GM10266 (cell line): Measurements from ENCODE around the gene ANO7.

ENCODE experiments used
- DNase-seq: peaks from one replicate; pipeline ENCODE4 v3.0.0; 2012; ENCODE audit errors: extremely low spot score
- TF ChIP-seq, protein P1 (sequence below): IDR thresholded peaks from 2 replicates; pipeline ENCODE4 v1.5.1; 2012; ENCODE audit warnings: mild to moderate bottlenecking, low read depth; ENCODE audit not compliant: control insufficient read depth, insufficient read depth; ENCODE audit errors: missing control alignments

The ANO7 gene

DNA sequence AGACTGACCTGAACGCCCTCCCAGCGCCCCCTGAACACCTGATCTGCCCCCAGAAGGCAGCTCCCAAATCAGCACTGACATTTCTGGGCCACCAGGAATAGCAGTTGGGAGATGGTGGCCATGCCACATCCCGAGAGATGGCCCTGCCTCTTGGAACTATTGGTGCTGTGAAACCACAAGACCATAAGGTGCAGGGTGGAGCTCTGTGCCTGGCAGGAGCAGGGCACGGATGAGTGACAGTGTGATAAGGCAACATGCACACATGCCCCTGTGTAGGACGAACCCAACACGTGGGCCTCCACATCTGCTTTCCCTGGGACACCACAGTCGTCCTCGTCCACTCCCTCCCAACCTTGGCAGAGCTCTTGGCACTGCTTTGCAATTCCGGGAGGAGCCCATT, 26.9 kb downstream of the ANO7 start:
- TF ChIP-seq, protein P1, sequence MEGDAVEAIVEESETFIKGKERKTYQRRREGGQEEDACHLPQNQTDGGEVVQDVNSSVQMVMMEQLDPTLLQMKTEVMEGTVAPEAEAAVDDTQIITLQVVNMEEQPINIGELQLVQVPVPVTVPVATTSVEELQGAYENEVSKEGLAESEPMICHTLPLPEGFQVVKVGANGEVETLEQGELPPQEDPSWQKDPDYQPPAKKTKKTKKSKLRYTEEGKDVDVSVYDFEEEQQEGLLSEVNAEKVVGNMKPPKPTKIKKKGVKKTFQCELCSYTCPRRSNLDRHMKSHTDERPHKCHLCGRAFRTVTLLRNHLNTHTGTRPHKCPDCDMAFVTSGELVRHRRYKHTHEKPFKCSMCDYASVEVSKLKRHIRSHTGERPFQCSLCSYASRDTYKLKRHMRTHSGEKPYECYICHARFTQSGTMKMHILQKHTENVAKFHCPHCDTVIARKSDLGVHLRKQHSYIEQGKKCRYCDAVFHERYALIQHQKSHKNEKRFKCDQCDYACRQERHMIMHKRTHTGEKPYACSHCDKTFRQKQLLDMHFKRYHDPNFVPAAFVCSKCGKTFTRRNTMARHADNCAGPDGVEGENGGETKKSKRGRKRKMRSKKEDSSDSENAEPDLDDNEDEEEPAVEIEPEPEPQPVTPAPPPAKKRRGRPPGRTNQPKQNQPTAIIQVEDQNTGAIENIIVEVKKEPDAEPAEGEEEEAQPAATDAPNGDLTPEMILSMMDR: no peak
- no peak for DNase-seq

DNA sequence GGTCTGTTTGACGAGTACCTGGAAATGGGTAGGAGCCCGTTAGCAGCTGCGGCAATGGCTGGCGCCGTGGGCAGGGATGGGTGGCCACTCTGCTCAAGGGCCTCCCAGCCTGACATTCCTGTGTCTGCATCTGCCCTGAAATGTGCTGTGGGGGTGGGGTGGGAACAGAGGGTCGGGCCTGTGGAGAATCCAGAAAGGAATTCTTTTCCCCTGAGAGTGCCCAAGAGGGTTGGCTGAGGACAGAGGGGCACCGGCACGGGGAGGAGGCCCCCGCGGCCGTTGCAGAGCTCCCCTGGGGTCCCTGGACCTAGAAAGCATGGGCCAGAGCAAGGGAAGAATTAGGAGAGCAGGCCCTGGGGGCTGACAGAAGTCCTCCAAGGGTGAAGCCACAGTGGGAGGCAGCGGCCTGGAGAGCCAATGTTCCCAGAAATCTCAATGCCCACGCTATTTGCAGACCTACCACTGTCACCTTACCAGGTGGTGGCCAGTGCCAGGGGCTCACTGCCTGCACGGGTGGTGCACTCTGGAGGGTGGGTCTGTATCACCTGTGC, 27.8 kb downstream of the ANO7 start:
- DNase-seq: no peak
- TF ChIP-seq, protein P1: no peak

DNA sequence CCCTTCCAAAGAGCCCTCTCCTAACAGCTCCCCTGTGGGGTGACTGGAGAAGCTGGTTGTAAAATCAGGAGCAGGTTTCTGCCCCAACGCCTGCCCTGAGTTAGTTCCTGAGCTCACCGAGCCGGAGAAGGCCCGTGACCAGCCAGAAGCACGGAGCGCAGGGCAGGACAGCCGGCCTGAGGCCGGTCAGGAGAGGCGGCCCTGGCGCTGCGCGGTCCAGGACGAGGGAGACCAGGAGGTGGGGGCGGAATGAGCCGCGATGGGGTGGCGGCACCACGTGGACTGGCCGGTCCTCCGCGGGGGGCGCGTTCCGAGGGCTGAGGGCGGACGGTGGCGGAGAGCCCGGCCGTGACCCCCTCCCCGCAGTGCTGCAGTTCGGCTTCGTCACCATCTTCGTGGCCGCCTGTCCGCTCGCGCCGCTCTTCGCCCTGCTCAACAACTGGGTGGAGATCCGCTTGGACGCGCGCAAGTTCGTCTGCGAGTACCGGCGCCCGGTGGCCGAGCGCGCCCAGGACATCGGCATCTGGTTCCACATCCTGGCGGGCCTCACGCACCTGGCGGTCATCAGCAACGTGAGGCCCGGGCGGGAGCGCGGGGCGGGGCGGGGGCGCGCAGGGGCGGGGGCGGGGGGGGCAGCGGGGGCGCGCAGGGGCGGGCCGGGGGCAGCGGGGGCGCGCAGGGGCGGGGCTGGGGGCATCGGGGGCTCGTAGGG, 29.0 kb downstream of the ANO7 start:
- TF ChIP-seq, protein P1: no peak
- DNase-seq: peak; percentile 94

DNA sequence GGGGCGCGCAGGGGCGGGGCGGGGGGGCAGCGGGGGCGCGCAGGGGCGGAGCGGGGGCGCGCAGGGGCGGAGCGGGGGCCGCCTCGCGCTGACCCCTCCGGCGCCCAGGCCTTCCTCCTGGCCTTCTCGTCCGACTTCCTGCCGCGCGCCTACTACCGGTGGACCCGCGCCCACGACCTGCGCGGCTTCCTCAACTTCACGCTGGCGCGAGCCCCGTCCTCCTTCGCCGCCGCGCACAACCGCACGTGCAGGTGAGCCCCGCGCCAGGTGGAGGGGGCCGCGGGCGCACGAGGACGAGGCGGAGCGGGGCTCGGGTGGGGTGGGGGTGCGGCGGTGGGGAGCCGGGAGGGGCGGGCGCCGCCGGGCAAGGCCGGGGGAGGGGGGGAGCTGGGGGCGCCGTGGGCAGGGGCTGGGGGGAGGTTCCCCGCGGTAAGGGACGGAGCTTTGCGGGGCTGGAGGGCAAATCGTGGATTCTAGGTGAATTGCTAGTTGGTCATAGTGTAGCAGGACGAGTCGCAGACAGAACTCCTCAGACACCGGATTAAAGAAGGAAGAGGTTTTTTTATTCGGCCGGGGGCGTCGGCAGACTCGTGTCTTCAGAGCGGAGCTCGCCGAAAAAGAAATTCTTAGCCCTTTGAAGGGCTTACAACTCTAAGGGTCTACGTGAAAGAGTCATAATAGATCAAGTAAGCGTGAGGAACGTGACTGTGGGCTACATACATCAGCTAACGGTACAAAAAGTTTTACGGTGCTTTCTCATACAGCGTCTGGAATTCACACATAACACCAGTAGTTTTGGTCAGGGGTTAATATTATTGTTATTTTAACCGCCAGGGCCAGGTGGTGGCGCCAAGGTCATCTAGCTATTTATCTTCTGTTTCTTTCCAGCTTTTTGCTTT, 29.9 kb downstream of the ANO7 start:
- TF ChIP-seq, protein P1: peak; percentile 51

GRCh38 chr2:241219030-241219382, 30.5 kb downstream of the ANO7 start:
- TF ChIP-seq, protein P1: no peak
- no peak for DNase-seq

More for the DNA sequence above, 29.9 kb downstream of the ANO7 start:
- peak; percentile 84 for DNase-seq

GRCh38 chr2:241219856-241220356, 31.4 kb downstream of the ANO7 start:
- no peak for DNase-seq
- TF ChIP-seq, protein P1: no peak
